ENCODE data around the gene DOCK6. TPM values are rescaled to one million over a fixed set of nuclear protein-coding genes. Genes with fewer than 3 reads are reported as not detected.
"Not testable (repeated sequence)": the region's sequence is repeated elsewhere in the genome, so short reads cannot be mapped to it uniquely, and the experiment has no call there.

Gene DOCK6
- total RNA-seq, 1 experiment from 2014 or later = 4.3 TPM

DNA sequence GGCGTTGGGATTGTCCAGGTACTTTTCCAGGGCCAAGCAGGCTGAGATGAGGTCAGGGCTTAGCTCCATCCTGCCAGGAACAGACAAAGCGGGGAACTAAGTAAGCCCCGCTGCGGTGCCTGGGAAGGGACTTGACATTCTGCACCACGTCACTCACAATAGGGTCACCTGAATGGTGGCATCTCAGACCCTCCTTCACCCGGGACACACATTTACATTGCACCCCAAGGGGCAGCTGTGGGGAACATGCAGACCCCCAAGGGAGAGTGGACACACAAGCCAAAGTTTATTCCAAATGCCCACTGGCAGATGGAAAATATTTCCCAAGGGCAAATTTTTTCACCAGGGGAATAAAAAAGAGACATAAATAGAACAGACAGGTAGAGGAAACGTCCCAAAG, 86.4 kb downstream of the DOCK6 start:
- no peak for DNase-seq (ENCODE audit: low read depth)

DNA sequence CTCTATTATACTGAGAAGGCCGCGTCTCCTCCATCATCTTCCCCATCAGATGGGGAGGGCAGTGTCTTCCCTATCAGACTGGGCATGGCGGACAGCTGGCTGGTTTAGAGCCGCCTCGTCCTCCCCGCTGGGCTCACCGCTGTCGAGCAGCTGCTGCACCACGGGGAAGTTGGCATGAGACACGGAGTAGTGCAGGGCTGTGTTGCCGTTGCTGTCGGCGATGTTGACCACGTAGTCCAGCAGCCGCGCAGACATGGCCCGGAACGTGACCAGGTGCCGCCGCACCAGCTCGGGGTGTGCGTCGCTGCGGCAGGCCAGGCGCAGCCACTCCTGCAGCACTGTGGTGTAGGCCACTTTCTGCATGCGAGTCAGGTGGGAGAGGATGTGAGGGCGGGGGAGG, 88.0 kb downstream of the DOCK6 start:
- no peak for DNase-seq (ENCODE audit: low read depth)

DNA sequence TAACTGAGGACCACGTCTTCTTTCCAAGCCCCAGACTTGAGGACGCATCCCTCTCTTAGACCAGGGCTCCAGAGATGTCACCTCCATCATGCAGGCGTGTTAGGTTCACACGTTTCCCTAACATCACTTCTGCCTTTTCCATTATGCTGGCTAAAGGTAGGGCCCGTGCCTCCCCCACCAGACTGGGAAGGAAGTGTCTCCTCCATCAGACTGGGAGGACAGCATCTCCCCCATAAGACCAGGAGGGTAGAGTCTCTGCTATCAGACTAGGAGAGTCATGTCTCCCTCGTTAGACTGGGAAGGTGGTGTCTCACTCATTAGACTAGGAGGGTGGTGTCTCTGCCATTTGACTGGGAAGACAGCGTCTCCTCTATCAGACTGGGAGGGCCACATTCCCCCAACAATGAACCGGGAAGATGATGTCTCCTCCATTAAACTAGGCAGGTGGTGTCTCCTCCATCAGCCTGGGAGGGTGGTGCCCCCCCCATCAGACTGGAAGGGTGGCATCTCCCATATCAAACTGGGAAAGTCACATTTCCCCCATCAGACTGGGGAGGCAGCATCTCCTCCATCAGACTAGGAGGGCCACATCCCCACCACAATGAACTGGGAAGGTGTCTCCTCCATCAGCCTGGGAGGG, 88.7 kb downstream of the DOCK6 start:
- DNase-seq (ENCODE audit: low read depth) = no peak

DNA sequence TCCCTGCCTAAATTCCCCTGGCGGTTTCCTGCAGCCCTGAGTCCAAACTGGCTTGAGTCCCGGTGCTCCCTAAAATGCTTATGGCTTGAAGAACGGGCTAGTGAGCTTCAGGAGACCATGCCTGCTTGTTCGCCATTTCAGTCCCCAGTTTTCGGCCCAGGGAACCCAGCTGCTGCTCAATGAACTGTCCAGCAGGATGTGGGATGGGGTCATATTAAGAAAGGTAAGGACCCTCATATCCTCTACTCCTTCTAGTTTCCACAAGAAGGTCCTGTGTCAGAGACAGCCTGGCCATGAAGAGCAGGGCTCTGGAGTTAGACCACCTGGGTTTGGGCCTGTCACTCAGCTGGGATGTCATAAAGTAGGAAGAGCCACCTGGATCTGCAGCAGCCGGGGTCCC, 89.7 kb downstream of the DOCK6 start:
- DNase-seq (ENCODE audit: low read depth) = no peak

DNA sequence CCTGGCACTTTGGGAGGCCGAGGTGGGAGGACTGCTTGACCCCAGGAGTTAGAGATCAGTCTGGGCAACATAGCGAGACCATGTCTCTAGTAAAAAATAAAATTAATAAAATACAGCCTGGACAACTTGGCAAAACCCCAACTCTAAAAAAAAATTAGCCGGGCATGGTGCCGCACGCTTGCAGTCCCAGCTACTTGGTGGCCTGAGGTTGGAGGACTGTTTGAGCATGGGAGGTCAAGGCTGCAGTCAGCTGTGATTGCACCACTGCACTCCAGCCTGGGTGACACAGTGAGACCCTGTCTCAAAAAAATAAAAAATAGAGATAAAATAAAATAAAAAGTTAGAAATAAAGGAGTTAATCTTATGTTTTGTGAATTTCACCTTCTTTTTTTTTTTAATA, 91.2 kb downstream of the DOCK6 start:
- no peak for DNase-seq (ENCODE audit: low read depth)

DNA sequence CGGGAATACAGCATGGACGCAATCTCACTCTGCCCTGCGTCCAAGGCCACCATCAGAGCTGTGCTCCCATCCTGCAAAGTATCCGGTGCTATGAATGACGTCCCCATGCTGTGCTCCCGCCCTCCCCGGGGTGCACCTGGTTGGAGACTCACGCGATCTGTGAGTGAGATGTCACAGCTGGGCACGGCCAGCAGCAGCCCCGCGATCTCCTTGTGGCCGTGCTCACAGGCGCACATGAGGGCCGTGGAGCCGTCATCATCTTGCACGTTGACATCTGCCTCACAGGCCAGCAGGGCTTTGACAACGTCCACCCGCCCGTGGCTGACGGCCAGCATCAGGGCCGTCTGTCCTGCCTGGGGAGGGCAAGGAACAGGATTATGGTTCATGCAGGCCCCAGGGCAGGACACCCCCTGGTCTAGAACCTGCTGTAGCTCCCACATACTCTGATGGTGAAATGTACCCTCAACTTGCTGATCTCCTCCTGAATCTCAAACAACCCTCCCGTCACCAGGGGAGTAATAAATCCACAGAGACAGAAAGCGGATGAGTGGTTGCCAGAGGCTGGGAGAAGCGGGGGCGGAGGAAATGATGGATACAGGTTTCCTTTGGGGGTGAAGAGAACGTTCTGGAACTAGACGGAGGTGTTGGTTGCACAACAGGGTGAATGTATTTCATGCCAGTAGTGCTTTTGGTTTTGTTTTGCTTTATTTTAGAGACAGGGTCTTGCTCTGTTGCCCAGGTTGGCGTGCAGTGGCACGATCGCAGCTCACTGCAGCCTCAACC, 92.2 kb downstream of the DOCK6 start:
- DNase-seq (ENCODE audit: low read depth) = no peak

DNA sequence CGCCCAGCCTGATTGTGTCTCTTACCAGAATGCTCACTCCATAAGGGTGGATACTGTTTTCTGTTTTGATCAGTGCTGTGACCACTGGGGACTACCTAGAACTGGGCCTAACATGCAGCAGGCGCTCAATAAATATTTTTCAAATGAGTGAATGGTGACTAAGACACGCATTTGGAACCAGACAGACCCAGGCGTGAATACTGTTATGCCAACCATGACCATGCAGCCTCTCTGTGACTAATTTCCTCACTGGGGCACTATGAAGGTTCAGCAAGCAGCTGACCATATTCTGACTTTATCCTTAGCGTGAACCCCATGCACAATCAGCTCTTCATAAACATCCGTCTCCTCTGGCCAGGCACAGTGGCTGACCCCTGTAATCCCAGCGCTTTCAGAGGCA, 93.8 kb downstream of the DOCK6 start:
- DNase-seq (ENCODE audit: low read depth) = peak; percentile 99

DNA sequence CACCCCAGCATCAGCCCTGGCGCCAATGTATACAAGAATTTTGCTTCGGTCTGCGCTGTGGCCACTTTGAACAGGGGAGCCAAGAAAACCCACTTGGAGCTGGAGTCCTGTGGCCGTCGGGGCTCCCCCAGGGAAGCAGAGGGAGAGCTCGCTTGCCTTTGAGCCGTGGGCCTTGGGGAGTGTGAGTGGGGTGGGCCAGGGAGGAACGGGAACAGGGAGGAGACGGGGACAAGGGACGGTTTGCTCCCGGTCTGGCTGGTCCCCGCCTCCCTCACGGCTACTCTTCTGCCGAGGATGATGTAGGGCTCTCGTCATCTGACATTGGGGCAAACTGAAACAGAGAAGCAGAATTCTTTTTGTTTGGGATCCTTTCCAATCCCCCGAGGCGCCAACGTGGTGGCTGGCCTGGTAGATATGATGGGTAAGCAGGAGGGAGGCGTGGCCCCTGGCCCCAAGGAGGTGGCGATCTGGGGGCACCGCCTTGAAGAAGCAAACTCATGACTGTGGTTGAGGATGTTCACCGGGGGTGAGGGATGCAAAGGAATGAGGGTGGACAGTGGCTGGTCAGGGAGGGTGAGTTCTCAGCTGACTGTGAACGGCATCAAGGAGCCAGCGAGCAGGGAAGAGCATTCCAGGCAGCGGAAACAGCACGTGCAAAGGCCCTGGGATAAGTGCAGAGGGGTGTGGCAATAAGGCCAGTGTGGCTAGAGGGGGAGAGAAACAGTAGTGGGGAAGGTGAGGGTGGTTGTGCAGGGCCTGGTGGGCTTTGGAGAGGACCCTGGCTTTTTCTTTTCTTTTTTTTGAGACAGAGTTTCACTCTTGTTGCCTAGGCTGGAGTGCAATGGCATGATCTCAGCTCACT, 95.8 kb downstream of the DOCK6 start:
- no peak for DNase-seq (ENCODE audit: low read depth)

DNA sequence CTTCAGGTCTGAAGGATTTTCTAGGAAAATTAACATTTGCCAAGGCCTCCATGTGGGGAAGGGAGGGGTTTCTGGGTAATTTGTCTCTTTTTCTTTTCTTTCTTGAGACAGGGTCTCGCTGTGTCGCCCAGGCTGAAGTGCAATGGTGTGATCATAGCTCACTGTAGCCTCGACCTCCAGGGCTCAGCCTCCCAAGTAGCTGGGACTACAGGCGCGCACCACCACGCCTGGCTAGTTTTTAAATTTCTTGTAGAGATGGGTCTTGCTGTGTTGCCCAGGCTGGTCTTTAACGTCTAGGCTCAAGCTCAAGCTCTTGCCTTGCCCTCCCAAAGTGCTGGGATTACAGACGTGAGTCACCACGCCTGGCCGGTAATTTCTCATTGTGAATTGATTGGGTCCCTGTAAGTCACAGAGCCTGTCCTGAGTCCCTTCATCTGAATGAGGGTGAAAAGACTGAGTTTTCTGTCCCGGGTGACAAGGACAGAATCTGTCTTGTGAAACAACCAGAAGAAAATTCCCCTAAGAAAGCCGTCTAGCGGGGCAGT, 96.8 kb downstream of the DOCK6 start:
- no peak for DNase-seq (ENCODE audit: low read depth)

DNA sequence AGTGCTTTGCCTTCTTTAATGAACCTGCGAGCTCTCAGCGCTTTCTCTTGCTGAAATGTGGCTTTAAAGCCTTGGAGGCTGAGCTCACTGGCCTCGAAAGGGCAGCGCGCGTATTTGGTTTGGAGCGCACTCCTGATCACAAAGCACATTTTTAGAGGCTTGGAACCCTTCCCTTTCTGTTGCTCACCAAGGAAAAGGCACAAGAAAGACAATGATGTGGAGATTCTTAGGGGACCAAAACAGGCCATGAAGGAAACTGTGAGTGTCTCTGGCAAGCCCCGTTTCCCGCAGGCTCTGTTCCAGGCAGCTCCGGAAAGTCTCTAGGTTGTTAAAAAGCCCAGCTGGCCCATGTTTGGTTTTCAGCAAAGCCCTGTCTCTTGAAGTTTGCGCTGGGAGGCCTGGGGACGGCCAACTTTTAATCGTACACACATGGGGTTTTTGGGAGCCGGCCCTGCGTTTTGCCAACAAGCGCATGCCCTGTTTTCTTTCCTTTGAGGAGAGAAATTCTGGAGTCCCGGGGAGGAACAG, 97.4 kb downstream of the DOCK6 start:
- DNase-seq (ENCODE audit: low read depth) = no peak

DNA sequence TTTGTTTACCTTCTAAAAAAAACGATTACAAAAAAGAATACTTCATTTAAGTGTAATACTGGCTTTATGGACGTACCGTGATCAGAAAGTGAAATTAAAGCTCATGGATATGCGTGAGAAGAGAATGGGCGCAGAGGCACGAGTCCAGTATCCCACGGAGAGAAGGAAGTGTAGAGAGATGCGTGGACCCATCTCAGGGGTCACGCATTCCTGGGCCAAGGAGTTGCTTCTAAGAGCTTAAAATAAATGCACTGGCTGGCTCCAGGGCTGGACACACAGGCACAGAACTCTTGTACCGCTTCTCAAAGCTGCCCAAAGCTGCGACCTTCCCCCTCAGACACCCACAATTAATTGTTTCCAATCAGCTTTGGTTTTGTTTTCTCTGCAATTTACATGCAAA, 98.0 kb downstream of the DOCK6 start:
- no peak for DNase-seq (ENCODE audit: low read depth)

DNA sequence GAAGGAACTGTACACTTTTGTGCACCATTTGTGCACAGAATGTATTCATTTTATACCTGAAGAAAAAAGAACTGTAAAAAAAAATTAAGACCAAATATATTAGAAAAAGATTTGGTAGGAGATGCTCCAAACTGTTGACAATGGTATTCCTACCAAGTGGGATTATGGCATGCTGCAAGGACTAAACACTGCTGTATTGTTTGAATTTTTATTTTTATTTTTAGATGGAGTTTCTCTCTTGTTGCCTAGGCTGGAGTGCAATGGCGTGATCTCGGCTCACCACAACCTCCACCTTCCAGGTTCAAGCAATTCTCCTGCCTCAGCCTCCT, 101.9 kb downstream of the DOCK6 start:
- not testable (repeated sequence) for DNase-seq (ENCODE audit: low read depth)

DNA sequence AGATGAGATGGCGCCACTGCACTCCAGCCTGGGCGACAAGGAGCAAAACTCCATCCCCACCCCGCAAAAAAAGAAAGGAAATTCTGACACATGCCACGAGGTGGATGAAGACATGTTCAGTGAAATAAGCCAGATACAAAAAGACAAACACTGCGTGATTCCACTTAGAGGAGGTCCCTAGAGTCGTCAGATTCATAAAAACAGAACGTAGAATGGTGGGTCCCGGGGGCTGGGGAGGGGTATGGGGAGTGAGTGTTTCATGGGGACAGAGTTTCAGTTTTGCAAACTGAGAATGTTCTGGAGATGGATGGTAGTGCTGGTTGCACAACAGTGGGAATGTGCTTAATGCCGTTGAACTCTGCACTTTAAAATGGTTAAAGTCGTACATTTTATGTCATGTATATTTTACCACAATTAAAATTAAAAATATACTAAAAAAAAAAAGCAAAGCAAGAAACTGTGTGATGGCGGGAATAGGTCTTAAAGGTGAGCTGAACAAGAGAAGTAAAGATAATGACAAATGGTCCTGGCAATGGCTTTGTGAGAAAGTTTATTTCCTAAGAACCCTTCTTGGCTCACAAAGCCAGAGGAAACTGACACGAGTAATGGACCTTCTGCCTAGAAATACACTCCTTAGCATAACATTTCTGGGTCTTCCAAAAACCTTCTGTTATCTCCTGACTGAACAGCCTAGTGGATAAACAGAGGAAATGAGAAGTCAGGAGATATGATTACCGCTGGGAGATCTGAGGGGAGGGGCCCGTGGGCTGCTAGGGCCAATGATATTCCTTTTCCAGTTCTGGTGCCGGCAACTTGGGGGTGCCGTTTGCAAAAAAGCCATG, 102.5 kb downstream of the DOCK6 start:
- DNase-seq (ENCODE audit: low read depth) = no peak

DNA sequence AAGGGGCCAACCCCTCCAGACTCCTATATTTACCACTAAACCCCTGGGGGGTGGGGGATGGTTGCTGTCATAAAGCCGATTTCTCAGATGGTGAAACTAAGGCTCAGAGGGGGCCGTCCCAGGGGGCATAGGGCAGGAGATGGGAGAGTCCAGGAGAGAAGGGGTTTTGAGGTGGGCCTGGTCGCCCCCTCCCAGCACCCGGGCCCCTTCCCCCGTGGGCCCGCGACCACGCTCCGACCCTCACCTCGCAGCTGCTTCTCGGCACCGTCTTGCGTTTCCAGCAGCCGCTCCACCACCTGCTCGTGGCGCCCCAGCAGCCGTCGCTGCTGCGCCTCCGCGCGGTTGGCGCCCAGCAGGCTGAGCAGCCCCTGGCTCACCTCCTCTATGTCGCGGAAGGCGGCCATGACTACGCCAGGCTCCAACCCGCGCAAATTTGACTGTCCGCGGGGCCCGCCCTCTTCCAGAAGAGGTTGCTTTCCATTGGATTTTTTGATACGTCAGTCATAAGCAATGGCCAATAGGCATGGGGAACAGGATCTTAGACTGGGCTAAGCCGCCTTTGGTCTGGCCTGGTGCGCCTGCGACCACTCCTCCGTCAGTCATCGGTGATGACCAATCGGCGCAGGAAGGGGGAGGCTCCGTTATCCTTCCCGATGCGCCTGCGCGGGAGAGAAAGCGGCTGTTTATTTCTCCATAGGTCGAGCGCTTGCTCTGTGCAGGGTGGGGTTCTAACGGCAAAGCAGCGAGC, 106.8 kb downstream of the DOCK6 start, which contains the start of gene SPC24:
TSS of gene SPC24 (minus strand) at position 410 of the 748 bp plus-strand sequence. CDS start at position 404, 6 bp downstream.
- peak; percentile 98 for DNase-seq (ENCODE audit: low read depth)

DNA sequence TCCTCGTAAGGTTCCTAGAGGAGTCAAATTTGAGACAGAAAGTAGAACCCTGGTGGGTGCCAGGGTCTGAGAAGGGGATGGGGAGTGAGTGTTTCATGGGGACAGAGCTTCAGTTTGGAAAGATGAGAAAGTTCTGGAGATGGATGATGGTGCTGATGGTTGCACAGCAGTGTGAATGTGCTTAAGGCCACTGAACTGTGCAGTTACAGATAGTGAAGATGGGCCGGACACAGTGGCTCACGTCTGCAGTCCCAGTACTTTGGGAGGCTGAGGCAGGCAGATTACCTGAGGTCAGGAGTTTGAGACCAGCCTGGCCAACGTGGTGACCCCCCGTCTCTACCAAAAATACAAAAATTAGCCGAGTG, 107.7 kb downstream of the DOCK6 start:
- no peak for DNase-seq (ENCODE audit: low read depth)

DNA sequence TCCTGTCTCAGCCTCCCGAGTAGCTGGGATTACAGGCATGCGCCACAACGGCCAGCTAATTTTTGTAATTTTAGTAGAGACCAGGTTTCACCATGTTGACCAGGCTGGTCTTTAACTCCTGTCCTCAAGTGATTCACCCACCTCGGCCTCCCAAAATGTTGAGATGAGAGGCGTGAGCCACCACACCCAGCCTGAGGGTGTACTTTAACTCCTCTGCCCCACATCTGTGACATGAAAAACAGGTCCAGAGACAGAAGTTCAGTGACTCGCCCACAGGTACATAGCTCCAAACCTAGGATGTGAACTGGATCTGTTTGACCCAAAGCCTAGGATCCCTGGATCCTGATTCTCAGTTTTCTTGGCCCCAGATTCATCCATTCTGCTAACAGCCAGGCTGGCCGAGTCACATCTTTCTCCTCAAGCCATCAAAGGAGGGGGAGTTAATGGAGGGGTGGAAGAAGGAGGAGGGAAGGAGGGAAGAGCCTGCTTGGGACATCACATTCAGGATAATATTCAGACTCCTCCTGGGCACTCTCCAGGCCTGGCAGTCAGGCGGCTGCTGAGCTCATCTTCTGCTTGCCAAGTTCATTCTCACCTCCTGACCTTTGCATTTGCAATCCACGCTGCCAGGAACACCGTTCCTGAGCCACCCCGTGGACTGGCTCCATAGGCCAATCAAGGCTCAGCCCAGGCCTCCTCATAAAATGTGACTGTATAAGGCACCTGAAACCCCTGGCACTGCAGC, 109.8 kb downstream of the DOCK6 start:
- DNase-seq (ENCODE audit: low read depth) = no peak

DNA sequence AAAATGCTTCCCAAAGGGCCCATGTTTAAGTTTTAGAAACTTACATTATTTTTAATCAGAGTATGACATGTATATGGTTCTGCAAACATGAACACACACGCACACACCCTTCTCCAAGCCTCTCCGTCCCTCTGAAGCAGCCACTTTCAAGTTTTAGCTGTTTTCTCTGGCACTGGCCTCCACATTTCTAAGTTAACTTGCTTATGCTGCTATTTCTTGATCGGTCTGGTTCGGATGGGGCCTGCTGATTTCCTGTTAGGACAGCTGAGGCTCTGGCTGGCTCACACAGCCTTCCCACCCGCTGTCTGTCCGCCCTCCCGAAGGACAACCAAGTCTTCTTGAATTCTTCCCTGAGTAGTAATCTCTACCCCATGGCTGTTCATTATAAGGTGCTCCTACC, 111.1 kb downstream of the DOCK6 start:
- DNase-seq (ENCODE audit: low read depth) = no peak

Measured in HT1080 (cell line).